COLO668 (cell line): ENCODE results near the gene TMEM39A.

ENCODE experiments used
- DNase-seq: peaks from one replicate; lab custom pipeline; 2025; ENCODE audit not compliant: unreplicated experiment; lab: John Stamatoyannopoulos, UW

Gene TMEM39A

GRCh38 chr3:119456469-119456868, 6.9 kb downstream of the TMEM39A start:
- DNase-seq = no peak

GRCh38 chr3:119453822-119454221, 9.6 kb downstream of the TMEM39A start:
- no peak for DNase-seq

DNA sequence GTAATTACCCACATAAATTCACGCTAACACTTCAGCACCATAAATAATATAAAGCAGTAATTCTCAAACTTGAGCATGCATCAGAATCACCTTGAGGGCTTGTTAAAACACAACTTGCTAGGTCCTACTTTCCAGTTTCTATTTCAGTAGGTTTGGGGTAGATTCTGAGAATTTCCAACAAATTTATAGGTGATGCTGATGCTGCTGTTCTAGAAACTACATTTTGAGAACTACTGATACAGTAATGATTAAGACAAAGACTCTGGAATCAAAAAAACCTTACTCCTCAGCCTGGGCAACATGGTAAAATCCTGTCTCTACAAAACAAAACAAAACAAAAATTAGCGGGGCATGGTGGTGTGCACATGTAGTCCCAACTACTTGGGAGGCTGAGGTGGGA, 18.8 kb downstream of the TMEM39A start:
- DNase-seq = no peak

DNA sequence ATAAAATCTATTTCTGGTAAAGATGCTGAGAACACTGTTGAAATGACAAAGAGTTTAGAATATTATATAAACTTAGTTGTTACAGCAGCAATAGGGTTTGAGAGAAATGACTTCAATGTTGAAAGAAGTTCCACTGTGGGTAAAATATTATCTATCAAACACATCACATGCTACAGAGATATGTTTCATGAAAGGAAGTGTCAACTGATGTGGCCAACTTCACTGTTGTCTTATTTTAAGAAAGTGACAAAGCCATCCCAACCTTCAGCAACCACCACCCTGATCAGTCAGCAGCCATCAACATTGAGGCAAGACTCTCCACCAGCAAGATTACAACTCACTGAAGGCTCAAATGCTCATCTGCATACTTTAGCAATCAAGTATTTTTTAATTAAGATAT, 20.2 kb downstream of the TMEM39A start:
- DNase-seq = no peak

- no peak for DNase-seq
These were observed 25.6 kb downstream of the TMEM39A start for GRCh38 chr3:119437691-119438258.

- DNase-seq = no peak
These were observed 26.4 kb downstream of the TMEM39A start for GRCh38 chr3:119436977-119437376.

DNA sequence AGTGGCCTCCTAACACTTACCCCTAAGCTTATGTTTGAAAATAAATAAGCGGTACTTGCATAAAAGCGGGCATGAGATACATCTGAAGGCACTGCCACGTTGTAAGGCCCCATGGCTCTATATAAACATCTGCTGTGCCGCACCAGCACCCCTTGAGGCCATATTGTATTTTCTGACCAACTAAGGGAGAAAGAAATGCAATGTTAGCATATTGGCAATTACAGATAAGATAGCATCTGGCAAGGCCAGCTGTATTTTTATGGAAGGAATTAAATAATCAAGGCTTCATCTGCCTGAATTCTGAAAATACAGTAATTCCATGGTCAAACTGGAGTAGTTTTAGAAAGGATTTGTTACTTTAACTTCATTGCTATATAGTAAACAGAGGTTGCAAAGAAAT, 28.7 kb downstream of the TMEM39A start:
- DNase-seq = no peak

DNA sequence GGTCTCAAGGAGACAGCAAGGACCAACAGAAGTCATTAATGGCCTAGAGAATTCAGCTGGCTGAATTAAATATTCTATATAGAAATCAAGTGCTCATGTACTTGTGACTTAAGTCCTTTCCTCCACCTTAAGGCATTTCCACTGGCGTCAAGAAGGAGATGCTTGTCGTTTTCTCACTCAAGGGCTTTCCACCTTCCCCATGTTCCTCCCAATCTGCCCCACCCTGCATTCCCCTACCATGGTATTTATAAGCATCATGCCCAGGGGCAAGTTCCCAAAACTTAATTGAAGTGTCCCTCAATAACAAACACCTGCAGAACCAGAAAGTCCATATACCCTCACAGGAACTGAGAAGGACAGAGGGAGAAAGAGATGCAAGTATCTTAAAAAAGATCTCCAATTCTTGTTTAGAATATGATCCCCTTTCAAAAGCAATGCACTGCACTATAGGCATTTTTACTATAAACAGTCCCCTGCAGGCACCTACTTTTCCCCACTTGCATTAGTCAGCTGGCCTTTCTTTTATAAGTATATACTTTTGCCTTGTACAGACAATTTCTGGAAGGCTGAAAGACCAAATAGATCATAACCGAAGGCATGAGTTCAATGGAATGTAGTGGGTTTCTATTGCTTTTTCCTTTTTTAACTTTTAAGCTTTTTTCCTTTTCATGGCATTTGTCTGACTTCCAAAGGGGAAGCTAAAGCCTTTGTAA, 29.6 kb downstream of the TMEM39A start:
- DNase-seq = no peak

- DNase-seq = no peak
These were observed 34.9 kb downstream of the TMEM39A start for GRCh38 chr3:119428538-119428937.

- no peak for DNase-seq
These were observed 35.7 kb downstream of the TMEM39A start for GRCh38 chr3:119427669-119428068.

DNA sequence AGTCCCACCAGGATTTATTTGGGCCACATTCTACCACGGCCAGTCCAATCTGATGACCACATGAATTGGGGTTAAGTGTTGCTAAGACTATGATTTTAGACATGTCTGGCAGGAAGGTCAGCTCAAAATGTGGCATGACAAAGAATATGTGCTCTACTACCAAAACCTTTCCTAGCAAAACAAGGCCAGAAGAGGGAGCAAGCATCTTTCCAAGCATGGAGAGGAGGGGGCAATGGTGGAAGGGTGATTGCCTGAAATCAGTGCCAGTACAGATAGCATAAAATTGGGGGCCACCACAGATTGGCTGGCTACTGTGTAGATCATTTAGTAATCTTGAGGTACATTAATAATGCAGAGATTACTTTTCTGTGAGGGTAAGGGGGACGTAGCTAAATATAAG, 43.2 kb downstream of the TMEM39A start:
- no peak for DNase-seq

DNA sequence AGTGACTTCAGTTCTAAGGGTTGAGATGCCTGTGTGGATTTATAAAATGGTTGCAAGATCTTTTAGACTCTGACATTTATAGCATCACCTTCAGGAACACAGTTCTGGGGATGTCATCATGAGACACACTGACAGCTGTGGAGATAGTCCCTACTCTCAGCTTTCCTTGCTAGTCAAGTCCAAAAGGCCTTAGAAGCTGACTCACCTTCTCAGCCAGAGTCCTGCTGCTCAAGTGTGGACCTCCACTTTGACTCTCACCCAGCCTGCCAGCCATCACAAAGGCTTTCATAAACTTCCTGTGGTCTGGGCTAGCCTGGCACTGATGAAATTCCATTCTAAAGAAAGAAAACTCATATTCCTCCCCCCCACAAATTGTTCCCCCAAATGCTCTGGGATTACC, 44.8 kb downstream of the TMEM39A start:
- no peak for DNase-seq

GRCh38 chr3:119417771-119418512, 45.5 kb downstream of the TMEM39A start:
- DNase-seq = no peak

DNA sequence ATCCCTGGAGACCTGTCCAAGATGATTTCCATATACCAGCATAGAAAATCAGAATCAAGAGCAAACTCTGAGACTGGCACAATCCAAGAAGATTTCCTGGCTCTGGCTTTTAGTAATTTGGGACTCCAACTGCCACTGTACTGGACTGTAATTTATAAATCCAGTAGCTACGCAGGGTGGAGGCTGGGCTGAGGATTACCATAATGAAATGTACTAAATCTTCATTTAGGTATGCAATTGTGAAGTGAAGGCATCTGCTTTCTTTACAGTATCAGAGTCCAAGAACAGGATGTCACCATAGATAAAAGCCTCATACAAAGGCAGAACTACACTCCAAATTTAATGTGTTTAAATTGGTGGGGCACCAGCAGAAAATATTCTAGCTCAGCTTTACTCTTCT, 46.5 kb downstream of the TMEM39A start:
- no peak for DNase-seq

GRCh38 chr3:119413603-119414280, 49.7 kb downstream of the TMEM39A start:
- DNase-seq = no peak

DNA sequence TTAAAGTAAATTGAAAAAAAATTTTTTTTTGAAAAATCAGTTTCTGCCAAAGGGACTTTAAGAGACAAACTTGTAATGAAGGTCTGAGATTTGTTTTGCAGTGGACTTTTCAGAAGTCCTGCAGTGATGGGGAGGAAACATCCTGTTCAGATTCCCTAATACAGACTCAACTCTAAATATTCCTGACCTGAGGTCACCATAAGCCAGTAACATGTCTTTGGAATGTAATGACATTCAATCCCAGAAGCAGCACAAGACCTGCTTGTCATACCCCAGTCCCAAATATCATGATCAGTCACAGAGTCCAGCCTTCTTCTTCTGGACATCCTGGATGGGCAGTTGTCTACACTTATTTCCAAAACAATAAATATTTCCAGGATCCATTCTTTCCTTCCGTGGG, 53.6 kb downstream of the TMEM39A start:
- no peak for DNase-seq

- no peak for DNase-seq
These were observed 55.0 kb downstream of the TMEM39A start for GRCh38 chr3:119408243-119408950.

- DNase-seq = no peak
These were observed 58.1 kb downstream of the TMEM39A start for GRCh38 chr3:119405315-119405714.

GRCh38 chr3:119403201-119403600, 60.2 kb downstream of the TMEM39A start:
- no peak for DNase-seq

DNA sequence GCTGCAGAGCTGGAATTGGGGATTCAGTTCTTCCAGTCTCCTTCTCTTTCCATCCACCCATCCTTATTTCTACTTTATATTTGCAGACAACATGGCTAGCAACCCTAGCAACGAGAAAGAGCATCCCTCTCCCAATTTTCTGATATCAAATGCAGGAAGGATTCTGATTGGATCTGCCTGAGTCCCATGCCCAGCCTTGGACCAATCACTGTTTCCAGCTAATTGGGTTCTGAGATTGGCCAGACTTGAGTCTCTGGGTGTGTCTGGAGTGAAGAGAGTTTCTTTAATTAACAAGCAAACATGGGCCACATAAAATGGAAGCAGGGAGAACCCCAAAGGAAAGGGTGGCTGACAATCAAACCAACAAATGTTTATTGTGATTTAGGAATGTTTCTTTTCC, 60.6 kb downstream of the TMEM39A start:
- no peak for DNase-seq
